SK-N-SH treated with all-trans-retinoic acid at 6 μM for 48 hours (cell line): ENCODE data around the gene CD48.

ENCODE experiments used
- ZFP30 ChIP-seq: fragments of 450-650 bp; formaldehyde crosslinking; IDR thresholded peaks from 2 replicates; pipeline ENCODE4 v1.5.0; 2022; ENCODE audit warnings: mild to moderate bottlenecking, moderate library complexity
- TF ChIP-seq, protein P1 (sequence below): fragments of 250-450 bp; sonication (Bioruptor Pico); IDR thresholded peaks from 2 replicates; pipeline ENCODE4 v1.5.1; 2020; ENCODE audit warnings: low read depth, mild to moderate bottlenecking, moderate library complexity

- TF ChIP-seq, protein P1, sequence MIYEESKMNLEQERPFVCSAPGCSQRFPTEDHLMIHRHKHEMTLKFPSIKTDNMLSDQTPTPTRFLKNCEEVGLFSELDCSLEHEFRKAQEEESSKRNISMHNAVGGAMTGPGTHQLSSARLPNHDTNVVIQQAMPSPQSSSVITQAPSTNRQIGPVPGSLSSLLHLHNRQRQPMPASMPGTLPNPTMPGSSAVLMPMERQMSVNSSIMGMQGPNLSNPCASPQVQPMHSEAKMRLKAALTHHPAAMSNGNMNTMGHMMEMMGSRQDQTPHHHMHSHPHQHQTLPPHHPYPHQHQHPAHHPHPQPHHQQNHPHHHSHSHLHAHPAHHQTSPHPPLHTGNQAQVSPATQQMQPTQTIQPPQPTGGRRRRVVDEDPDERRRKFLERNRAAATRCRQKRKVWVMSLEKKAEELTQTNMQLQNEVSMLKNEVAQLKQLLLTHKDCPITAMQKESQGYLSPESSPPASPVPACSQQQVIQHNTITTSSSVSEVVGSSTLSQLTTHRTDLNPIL (CRISPR knock-in tag): no peak
- TF ChIP-seq ZFP30 (CRISPR knock-in tag): no peak
These were observed 30.2 kb upstream of the CD48 start for GRCh38 chr1:160741612-160742348.
